Endothelial cell of umbilical vein (primary cell): ENCODE measurements around the gene CHTOP. TPM values are rescaled to one million over a fixed set of nuclear protein-coding genes. Genes with fewer than 3 reads are reported as not detected.
"Not testable (repeated sequence)": the region's sequence is repeated elsewhere in the genome, so short reads cannot be mapped to it uniquely, and the experiment has no call there.

Source experiments
- BruUV-seq: library from RNA; stranded (reverse); fragments of 400-500 nt; replicated peaks from 2 replicates; lab custom pipeline; 2021; lab: Mats Ljungman, UMichigan
- CTCF ChIA-PET: fragments of 300-600, 350-600 bp; sonication (Branson Sonifier 250); formaldehyde crosslinking; loops from one replicate; lab custom pipeline; 2021; ENCODE audit warnings: antibody characterized with exemption, inconsistent platforms; lab: Charles Lee
- POLR2A ChIA-PET: fragments of 300-600, 350-600 bp; sonication (Branson Sonifier 250); formaldehyde crosslinking; loops from one replicate; lab custom pipeline; 2021; ENCODE audit warnings: antibody characterized with exemption, inconsistent platforms; lab: Charles Lee
- DNase-seq: peaks from one replicate; pipeline ENCODE4 v3.0.0-alpha.2; 2011; ENCODE audit warnings: low read depth, low spot score
- FAIRE-seq: peaks from 2 replicates; lab custom pipeline; 2011; peaks lifted over from hg19 to GRCh38; lab: Jason Lieb, UNC
- H2AFZ ChIP-seq: 2 replicates; pipeline ENCODE4 v1.6.0; 2012; ENCODE audit warnings: low read depth, low read length, control low read depth, inconsistent platforms
- H3K27ac ChIP-seq: 2 replicates; pipeline ENCODE4 v1.5.1; 2011; ENCODE audit warnings: low read depth, mild to moderate bottlenecking, control low read depth, low read length, moderate library complexity; ENCODE audit not compliant: insufficient read depth
- H3K27me3 ChIP-seq, 2 experiments: 2 replicates each; pipeline versions ENCODE4 v1.6.0 to v1.6.1; 2011; ENCODE audit warnings: low read length in 2 of 2, mixed read lengths in 1 of 2; ENCODE audit not compliant: control insufficient read depth in 2 of 2, insufficient read depth in 2 of 2
- H3K36me3 ChIP-seq, 2 experiments: 2 replicates in 1 of 2; 3 replicates in 1 of 2; pipeline ENCODE4 v1.5.1; 2011; ENCODE audit warnings: low read length in 2 of 2, mild to moderate bottlenecking in 1 of 2, moderate library complexity in 1 of 2; ENCODE audit not compliant: control insufficient read depth in 2 of 2, insufficient read depth in 2 of 2; ENCODE audit errors: extremely low read depth in 1 of 2
- H3K4me1 ChIP-seq: 3 replicates; pipeline ENCODE4 v1.5.1; 2011; ENCODE audit warnings: mild to moderate bottlenecking, low read length; ENCODE audit not compliant: control insufficient read depth, insufficient read depth; ENCODE audit errors: extremely low read depth
- H3K4me2 ChIP-seq: 2 replicates; pipeline ENCODE4 v1.6.1; 2011; ENCODE audit warnings: low read length, control low read depth, mixed read lengths; ENCODE audit not compliant: insufficient read depth
- H3K4me3 ChIP-seq, 3 experiments: fragments of 200-600 bp in 1 of 3; sonication (generic), shearing (Covaris generic) in 1 of 3; replicated peaks in 1 of 3; 2 replicates each; pipeline ENCODE4 v1.5.1; 2011 to 2016; ENCODE audit warnings: control low read depth in 3 of 3, low read length in 3 of 3, mild to moderate bottlenecking in 2 of 3, inconsistent platforms in 1 of 3, low read depth in 1 of 3, moderate library complexity in 1 of 3; ENCODE audit not compliant: insufficient read depth in 1 of 3
- H3K79me2 ChIP-seq: 2 replicates; pipeline ENCODE4 v1.6.0; 2012; ENCODE audit warnings: low read length, inconsistent platforms; ENCODE audit not compliant: control insufficient read depth, insufficient read depth
- H3K9ac ChIP-seq: replicated peaks from 2 replicates; pipeline ENCODE3; 2011; ENCODE audit warnings: low read length, control low read depth; ENCODE audit not compliant: insufficient read depth; ENCODE audit errors: extremely low read depth
- H3K9me1 ChIP-seq: replicated peaks from 3 replicates; pipeline ENCODE4 v1.6.0; 2011; ENCODE audit warnings: mild to moderate bottlenecking, low read length; ENCODE audit not compliant: control insufficient read depth, insufficient read depth; ENCODE audit errors: extremely low read depth
- H3K9me3 ChIP-seq: replicated peaks from 2 replicates; pipeline ENCODE4 v1.5.1; 2012; ENCODE audit warnings: low read length, inconsistent platforms; ENCODE audit not compliant: control insufficient read depth, insufficient read depth
- H4K20me1 ChIP-seq: replicated peaks from 2 replicates; pipeline ENCODE3; 2011; ENCODE audit warnings: mild to moderate bottlenecking, low read length; ENCODE audit not compliant: control insufficient read depth, insufficient read depth; ENCODE audit errors: extremely low read depth
- EZH2 ChIP-seq: IDR thresholded peaks from 2 replicates; pipeline ENCODE4 v1.6.1; 2012; ENCODE audit warnings: borderline replicate concordance, low read depth, mild to moderate bottlenecking, moderate library complexity, low read length, inconsistent platforms; ENCODE audit not compliant: severe bottlenecking
- FOS ChIP-seq: IDR thresholded peaks from 2 replicates; pipeline ENCODE4 v1.6.1; 2011; ENCODE audit warnings: mild to moderate bottlenecking, low read length, moderate library complexity, borderline replicate concordance; ENCODE audit not compliant: insufficient read depth
- GATA2 ChIP-seq: IDR thresholded peaks from 2 replicates; pipeline ENCODE4 v1.7.0; 2011; ENCODE audit warnings: low read depth, mild to moderate bottlenecking, moderate library complexity, mixed read lengths, low read length; ENCODE audit not compliant: insufficient read length, insufficient read depth
- JUN ChIP-seq: IDR thresholded peaks from 2 replicates; pipeline ENCODE4 v1.6.1; 2011; ENCODE audit warnings: borderline replicate concordance, low read depth; ENCODE audit not compliant: insufficient read length, insufficient read depth
- MAX ChIP-seq: IDR thresholded peaks from 2 replicates; pipeline ENCODE4 v1.6.1; 2011; ENCODE audit not compliant: insufficient read depth, insufficient read length
- MYC ChIP-seq: IDR thresholded peaks from one replicate; pipeline ENCODE4 v1.6.1; 2011; ENCODE audit warnings: mild to moderate bottlenecking, low read depth, low read length
- POLR2A ChIP-seq: IDR thresholded peaks from 2 replicates; pipeline ENCODE4 v1.6.1; 2012; ENCODE audit warnings: low read depth, mild to moderate bottlenecking, control low read depth, low read length
- POLR2AphosphoS5 ChIP-seq: IDR thresholded peaks from 2 replicates; pipeline ENCODE4 v1.6.1; 2012; ENCODE audit warnings: low read depth, mild to moderate bottlenecking, control low read depth, low read length, moderate library complexity; ENCODE audit not compliant: insufficient read depth
- dilution Hi-C: fragments of 300-500 bp; cut with MboI; formaldehyde crosslinking; loops from one replicate; pipeline ENCODE4 v1.15.0; 2019; ENCODE audit warnings: low sequenced_read_pairs; ENCODE audit not compliant: extremely low pct_ligation_motif_present
- intact Hi-C: fragments of 100-400 bp; cut with micrococcal nuclease; formaldehyde crosslinking; loops from one replicate; pipeline ENCODE4 v1.10.0; 2022
- polyA plus RNA-seq, 4 experiments: library from polyadenylated mRNA; depleted of rRNA in 3 of 4; stranded (reverse) in 3 of 4; unstranded in 1 of 4; fragments of >200 nt; gene quantifications; 2 replicates each; pipeline versions ENCODE4 v1.2.1 to v1.2.3, GENCODE V29; 2011 to 2012; ENCODE audit warnings: missing spikeins in 1 of 4
- total RNA-seq: library from RNA; stranded (reverse); gene quantifications from 2 replicates; pipeline ENCODE4 v1.2.3, GENCODE V29; 2021
- TF ChIP-seq, protein P1 (sequence below), 2 donors: IDR thresholded peaks; 1 replicate in 1 of 2; 2 replicates in 1 of 2; pipeline ENCODE4 v1.5.1; 2011; ENCODE audit warnings: low read length in 2 of 2, mild to moderate bottlenecking in 2 of 2, moderate library complexity in 2 of 2, control low read depth in 1 of 2, inconsistent platforms in 1 of 2, low read depth in 1 of 2; ENCODE audit not compliant: insufficient read depth in 1 of 2; ENCODE audit errors: extremely low read depth in 1 of 2

Gene CHTOP
- total and polyA plus RNA-seq, 2 donors (not counting 3 experiments of a cell fraction or from before 2014, with no cell fraction given), result 62.0 to 74.4 TPM

DNA sequence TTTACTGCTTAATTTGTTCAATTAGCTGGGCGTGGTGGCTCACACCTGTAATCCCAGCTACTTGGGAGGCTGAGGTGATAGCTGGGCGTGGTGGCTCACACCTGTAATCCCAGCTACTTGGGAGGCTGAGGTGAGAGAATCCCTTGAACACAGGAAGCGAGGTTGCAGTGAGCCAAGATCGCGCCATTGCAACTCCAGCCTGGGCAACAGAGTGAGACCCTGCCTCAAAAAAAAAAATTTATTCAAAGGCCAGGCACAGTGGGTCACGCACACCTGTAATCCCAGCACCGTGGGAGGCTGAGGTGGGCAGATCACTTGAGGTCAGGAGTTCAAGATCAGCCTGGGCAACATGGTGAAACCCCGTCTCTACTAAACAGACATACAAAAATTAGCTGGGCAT is 34.8 kb downstream of the CHTOP start:
- H3K9me3 ChIP-seq, H3K9me1 ChIP-seq, H3K9ac ChIP-seq, BruUV-seq, H3K4me3 ChIP-seq, dilution Hi-C loops, DNase-seq, intact Hi-C loops, H3K4me2 ChIP-seq, H3K27me3 ChIP-seq, FAIRE-seq, POLR2A ChIA-PET, H3K27ac ChIP-seq, H4K20me1 ChIP-seq, H2AFZ ChIP-seq, CTCF ChIA-PET: not testable (repeated sequence)
- H3K36me3 ChIP-seq, result peaks cover 33 to 39% of the 10 kb centered on the region in 2 experiments
- peaks cover 11% of the 10 kb centered on the region for H3K4me1 ChIP-seq
- peaks cover 36% of the 10 kb centered on the region for H3K79me2 ChIP-seq

DNA sequence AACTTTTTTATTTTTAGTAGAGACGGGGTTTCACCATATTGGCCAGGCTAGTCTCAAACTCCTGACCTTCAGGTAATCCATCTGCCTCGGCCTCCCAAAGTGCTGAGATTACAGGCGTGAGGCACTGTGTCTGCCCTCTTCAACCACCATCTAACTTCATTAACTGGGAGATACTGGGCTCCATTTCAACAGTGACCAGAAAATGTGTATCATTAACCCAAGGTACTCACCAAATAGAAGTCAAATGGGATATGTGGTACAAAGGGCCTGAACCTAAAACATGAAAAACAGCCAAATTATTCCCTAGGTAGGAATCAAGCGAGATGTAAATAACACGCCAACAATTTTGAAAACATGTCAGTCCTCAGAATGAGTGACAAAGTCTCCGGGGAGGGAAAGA is 35.7 kb downstream of the CHTOP start:
- peaks cover 11% of the 10 kb centered on the region for H3K4me1 ChIP-seq
- no peak for DNase-seq
- peak overlapping the region; percentile 98 for H3K9ac ChIP-seq
- H3K9me1 ChIP-seq, result no peaks in the 10 kb centered on the region
- dilution Hi-C loops, result no loop called here
- no peaks in the 10 kb centered on the region for H4K20me1 ChIP-seq
- peak; percentile 8 for FAIRE-seq
- H3K4me2 ChIP-seq, result peak overlapping the region; percentile 91
- no TSS peak for BruUV-seq
- H3K9me3 ChIP-seq, result no peaks in the 10 kb centered on the region
- peak overlapping the region; percentile 69 to 98 (median 92) for H3K4me3 ChIP-seq
- H3K27me3 ChIP-seq, result no peaks in the 10 kb centered on the region
- CTCF ChIA-PET, result no interaction called here
- no peak overlapping the region for H3K27ac ChIP-seq
- H2AFZ ChIP-seq, result no peak overlapping the region
- POLR2A ChIA-PET, result no interaction called here
- H3K36me3 ChIP-seq, result peaks cover 28 to 32% of the 10 kb centered on the region in 2 experiments
- TF ChIP-seq POLR2A, result no peak
- TF ChIP-seq EZH2, result no peak
- TF ChIP-seq GATA2, result no peak
- no peak for TF ChIP-seq MAX
- TF ChIP-seq, protein P1, sequence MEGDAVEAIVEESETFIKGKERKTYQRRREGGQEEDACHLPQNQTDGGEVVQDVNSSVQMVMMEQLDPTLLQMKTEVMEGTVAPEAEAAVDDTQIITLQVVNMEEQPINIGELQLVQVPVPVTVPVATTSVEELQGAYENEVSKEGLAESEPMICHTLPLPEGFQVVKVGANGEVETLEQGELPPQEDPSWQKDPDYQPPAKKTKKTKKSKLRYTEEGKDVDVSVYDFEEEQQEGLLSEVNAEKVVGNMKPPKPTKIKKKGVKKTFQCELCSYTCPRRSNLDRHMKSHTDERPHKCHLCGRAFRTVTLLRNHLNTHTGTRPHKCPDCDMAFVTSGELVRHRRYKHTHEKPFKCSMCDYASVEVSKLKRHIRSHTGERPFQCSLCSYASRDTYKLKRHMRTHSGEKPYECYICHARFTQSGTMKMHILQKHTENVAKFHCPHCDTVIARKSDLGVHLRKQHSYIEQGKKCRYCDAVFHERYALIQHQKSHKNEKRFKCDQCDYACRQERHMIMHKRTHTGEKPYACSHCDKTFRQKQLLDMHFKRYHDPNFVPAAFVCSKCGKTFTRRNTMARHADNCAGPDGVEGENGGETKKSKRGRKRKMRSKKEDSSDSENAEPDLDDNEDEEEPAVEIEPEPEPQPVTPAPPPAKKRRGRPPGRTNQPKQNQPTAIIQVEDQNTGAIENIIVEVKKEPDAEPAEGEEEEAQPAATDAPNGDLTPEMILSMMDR (IDR thresholded peaks at IDR 0.05; ENCODE audit: extremely low read depth in 1 of 2, insufficient read depth in 1 of 2, low read depth in 1 of 2, low read length in 2 of 2), result no peak
- TF ChIP-seq FOS, result no peak
- no peak for TF ChIP-seq POLR2AphosphoS5
- TF ChIP-seq MYC, result no peak
- no peak for TF ChIP-seq JUN
- intact Hi-C loops, result loop anchor here (5.0 kb wide), 1 partner anchor 37 kb away; the partner anchor contains the start of gene CHTOP
- peaks cover 36% of the 10 kb centered on the region for H3K79me2 ChIP-seq
